ENCODE measurements around the gene SUMF1.
"Not testable (repeated sequence)": the region's sequence is repeated elsewhere in the genome, so short reads cannot be mapped to it uniquely, and the experiment has no call there.

The SUMF1 gene

GRCh38 chr3:4462369-4463040, 4.6 kb downstream of the SUMF1 start:
- in situ Hi-C loops (cut with MboI; ENCODE audit: low sequenced_read_pairs), result no loop called here

GRCh38 chr3:4461468-4462090, 5.5 kb downstream of the SUMF1 start:
- in situ Hi-C loops (cut with MboI; ENCODE audit: low sequenced_read_pairs), result no loop called here

DNA sequence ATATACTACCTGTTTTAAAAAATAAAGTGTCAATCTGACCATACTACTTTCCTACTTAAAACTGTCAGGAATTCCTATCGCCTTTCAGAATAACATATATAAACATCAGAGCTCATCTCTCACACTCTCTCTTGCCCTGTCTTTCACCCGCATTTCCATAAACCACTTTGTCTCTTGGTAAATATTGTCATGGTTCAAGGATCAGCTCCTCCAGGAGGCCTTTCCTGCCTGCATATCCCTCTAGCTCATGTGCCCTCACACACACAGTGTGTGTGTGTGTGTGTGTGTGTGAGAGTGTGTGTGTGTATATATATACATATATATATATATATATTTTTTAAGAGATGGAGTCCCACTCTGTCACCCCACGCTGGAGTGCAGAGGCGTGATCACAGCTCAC, 6.7 kb downstream of the SUMF1 start:
- in situ Hi-C loops (cut with MboI; ENCODE audit: low sequenced_read_pairs), result no loop called here

DNA sequence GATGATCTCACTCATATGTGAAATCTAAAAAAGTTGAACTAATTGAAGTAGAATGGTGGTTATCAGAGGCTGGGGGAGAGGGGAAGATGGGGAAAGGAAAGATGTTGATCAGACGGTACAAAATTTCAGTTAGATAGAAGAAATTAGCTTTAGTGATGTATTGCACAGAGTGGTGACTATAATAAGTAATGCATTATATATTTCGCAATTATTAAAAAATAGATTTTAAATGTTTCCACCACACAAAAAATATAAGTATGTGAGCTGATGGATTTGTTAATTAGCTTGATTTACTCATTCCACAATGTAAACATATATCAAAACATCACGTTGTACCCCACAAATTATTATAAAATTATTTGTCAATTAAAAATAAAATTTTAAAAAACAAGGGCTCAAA, 8.1 kb downstream of the SUMF1 start:
- in situ Hi-C loops (cut with MboI; ENCODE audit: low sequenced_read_pairs), result no loop called here

DNA sequence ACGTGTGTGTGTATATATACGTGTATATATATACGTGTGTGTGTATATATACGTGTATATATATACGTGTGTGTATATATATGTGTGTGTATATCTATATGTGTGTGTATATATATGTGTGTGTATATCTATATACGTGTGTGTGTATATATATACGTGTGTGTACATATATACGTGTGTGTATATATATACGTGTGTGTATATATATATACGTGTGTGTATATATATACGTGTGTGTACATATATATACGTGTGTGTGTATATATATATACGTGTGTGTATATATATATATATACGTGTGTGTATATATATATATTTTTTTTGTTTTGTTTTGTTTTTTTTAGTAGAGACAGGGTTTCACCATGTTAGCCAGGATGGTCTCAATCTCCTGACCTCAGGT, 10.3 kb downstream of the SUMF1 start:
- in situ Hi-C loops (cut with MboI; ENCODE audit: low sequenced_read_pairs), result not testable (repeated sequence)

- in situ Hi-C loops (cut with MboI; ENCODE audit: low sequenced_read_pairs), result no loop called here
These were observed 12.9 kb downstream of the SUMF1 start for GRCh38 chr3:4454142-4454541.

DNA sequence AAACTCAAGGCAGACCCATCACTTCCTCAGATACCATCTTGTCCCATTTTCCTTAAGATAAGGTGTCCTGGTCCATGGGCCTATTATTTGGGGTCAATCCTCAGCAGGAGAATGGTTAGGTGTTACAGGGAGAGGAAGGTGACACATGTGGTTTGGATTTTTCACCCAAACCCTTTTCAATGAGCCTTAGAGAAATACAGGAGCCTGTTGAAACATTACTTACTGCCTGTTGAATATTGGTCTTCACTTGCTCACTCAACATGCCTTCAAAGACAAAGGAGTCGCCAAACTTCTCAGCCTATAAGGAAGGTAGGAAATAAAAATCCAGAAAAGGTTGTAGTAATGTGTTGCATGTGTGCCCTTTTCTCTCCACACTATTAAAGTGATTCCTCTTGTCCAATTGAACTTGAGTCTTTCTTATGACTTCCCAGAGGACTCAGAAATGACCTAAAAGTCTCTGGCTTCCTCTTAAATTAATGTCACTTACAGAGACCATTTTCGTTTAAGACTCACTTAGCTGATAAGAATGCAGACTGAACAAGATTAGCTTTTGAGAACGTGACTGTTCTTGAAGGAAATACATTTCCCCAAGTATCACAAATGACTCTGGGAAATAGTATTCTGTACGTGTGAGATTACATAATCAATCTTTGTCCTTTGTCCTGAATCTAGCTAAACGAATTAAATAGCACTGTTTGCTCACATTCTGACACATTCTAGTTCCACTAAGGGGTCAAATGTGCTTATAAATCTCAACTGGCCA, 17.8 kb downstream of the SUMF1 start:
- in situ Hi-C loops (cut with MboI; ENCODE audit: low sequenced_read_pairs), result no loop called here

- in situ Hi-C loops (cut with MboI; ENCODE audit: low sequenced_read_pairs), result no loop called here
These were observed 18.9 kb downstream of the SUMF1 start for GRCh38 chr3:4448187-4448586.

- in situ Hi-C loops (cut with MboI; ENCODE audit: low sequenced_read_pairs), result no loop called here
These were observed 19.6 kb downstream of the SUMF1 start for GRCh38 chr3:4447295-4447999.

GRCh38 chr3:4440951-4441350, 26.1 kb downstream of the SUMF1 start:
- in situ Hi-C loops (cut with MboI; ENCODE audit: low sequenced_read_pairs), result no loop called here

GRCh38 chr3:4438296-4438695, 28.8 kb downstream of the SUMF1 start:
- in situ Hi-C loops (cut with MboI; ENCODE audit: low sequenced_read_pairs), result no loop called here

GRCh38 chr3:4432259-4432658, 34.8 kb downstream of the SUMF1 start:
- in situ Hi-C loops (cut with MboI; ENCODE audit: low sequenced_read_pairs), result no loop called here

DNA sequence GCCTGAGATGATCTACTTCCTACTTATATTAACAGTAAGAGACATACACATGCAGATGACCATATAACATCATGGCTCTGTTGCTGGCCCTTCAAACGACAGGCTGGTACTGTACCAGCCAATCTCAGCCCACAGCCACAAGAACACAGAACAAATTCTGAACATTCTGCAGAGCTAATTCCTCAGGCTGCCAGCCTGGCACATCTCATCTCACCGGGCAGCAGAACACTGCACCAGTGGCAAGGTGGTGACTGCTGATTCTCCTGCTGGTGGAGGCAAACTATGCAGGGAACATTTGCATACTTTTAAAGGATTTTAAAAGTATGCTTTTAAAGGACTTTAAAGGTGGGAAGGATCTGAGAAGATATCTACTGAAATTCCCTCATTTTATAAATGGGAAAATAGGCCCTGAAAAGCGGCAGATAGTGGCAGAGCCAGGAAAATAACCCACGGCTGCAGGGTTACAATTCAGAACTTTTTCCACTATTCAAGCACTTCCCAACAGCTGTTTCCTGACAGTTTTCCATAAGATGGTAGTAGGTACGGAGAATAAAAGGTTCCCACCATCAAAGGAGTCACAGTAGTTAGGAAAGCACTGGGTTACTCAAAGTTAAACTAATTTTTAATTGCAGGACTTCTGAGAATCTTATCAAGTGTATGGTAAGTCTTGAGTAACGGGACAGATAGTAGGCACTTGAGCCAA, 37.3 kb downstream of the SUMF1 start:
- in situ Hi-C loops (cut with MboI; ENCODE audit: low sequenced_read_pairs), result no loop called here

GRCh38 chr3:4426782-4427344, 40.2 kb downstream of the SUMF1 start:
- in situ Hi-C loops (cut with MboI; ENCODE audit: low sequenced_read_pairs), result no loop called here

- in situ Hi-C loops (cut with MboI; ENCODE audit: low sequenced_read_pairs), result no loop called here
These were observed 40.7 kb downstream of the SUMF1 start for GRCh38 chr3:4426261-4426781.

DNA sequence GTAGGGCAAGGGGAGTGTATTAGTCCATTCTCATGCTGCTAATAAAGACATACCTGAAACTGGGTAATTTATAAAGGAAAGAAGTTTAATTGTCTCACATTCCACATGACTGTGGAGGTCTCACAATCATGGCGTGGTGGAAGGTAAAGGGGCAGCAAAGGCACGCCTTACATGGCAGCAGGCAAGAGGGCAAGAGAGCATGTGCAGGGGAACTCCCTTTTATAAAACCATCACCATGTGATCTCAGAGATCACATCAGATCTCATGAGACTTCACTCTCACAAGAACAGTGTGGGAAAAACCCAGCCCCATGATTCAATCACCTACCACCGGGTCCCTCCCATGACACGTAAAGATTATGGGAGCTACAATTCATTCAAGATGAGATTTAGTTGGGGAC, 41.4 kb downstream of the SUMF1 start:
- in situ Hi-C loops (cut with MboI; ENCODE audit: low sequenced_read_pairs), result no loop called here

DNA sequence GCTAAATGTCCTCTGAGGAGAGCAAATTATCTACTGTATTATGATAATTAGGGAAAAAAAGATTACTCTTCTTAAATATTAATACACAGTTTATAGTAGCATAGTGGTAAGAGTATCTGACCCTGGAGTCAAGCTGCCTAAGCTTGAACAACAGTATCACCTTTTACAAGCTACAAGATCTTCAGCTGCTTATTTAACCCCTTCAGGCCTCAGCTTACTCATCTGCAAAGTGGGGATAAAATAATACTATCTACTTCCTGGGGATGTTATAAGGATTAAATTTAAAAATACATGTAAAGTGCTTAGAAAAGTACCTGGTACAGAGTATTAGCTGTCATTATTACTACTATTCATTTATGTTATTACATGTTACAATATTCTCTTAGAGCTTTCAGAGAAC, 42.0 kb downstream of the SUMF1 start:
- in situ Hi-C loops (cut with MboI; ENCODE audit: low sequenced_read_pairs), result no loop called here

DNA sequence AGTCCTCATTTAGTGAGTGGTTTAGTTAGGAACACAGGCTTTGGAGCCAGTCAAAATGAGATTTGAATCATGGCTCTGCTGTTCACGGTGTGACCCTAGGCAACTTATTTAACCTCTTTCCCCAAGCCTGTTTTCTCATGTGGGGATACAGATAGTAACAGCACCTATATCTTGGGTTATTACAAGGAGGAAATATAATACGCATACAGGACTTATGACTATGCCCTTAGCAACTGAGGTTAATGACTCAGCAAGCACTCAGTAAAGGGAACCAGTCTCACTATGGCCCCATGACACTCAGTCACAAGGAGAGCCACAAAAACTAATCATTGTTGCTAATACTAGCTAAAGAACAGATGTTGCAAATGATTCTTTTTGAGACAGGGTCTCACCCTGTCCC, 45.9 kb downstream of the SUMF1 start:
- in situ Hi-C loops (cut with MboI; ENCODE audit: low sequenced_read_pairs), result no loop called here

- in situ Hi-C loops (cut with MboI; ENCODE audit: low sequenced_read_pairs), result no loop called here
These were observed 47.1 kb downstream of the SUMF1 start for GRCh38 chr3:4419920-4420319.

GRCh38 chr3:4419386-4419785, 47.7 kb downstream of the SUMF1 start:
- in situ Hi-C loops (cut with MboI; ENCODE audit: low sequenced_read_pairs), result no loop called here

Data from hTERT RPE-1 (cell line).